Inflammatory macrophage treated with lipopolysaccharide for 1 hour (primary cell): ENCODE data around the gene FOXP1.
A peak's percentile ranks its signal among the peaks of the same experiment; 100 is the strongest.
"Not testable (repeated sequence)": the region's sequence is repeated elsewhere in the genome, so short reads cannot be mapped to it uniquely, and the experiment has no call there.

ENCODE experiments used
- DNase-seq, 2 donors: peaks; one replicate each; pipeline ENCODE4 v3.0.0-alpha.2; 2020 to 2022

Gene FOXP1

GRCh38 chr3:71446734-71447133 lies 136.8 kb downstream of the FOXP1 start:
- DNase-seq, result no peak

GRCh38 chr3:71446260-71446659 lies 137.3 kb downstream of the FOXP1 start:
- DNase-seq, result no peak

- DNase-seq, result no peak
Measured at GRCh38 chr3:71444861-71445259, 138.7 kb downstream of the FOXP1 start.

GRCh38 chr3:71444028-71444860 lies 139.3 kb downstream of the FOXP1 start:
- peak; percentile 73 to 75 for DNase-seq

- no peak for DNase-seq
Measured at GRCh38 chr3:71443332-71443731, 140.2 kb downstream of the FOXP1 start.

- no peak for DNase-seq
Measured at GRCh38 chr3:71442652-71443042, 140.9 kb downstream of the FOXP1 start.

GRCh38 chr3:71441925-71442651 lies 141.4 kb downstream of the FOXP1 start:
- no peak for DNase-seq

- no peak for DNase-seq
Measured at GRCh38 chr3:71441217-71441924, 142.2 kb downstream of the FOXP1 start.

GRCh38 chr3:71438904-71439303 lies 144.6 kb downstream of the FOXP1 start:
- DNase-seq, result no peak

- DNase-seq, result no peak
Measured at GRCh38 chr3:71438071-71438685, 145.3 kb downstream of the FOXP1 start.

- no peak for DNase-seq
Measured at GRCh38 chr3:71436337-71436736, 147.2 kb downstream of the FOXP1 start.

- DNase-seq, result not testable (repeated sequence)
Measured at GRCh38 chr3:71435836-71436235, 147.7 kb downstream of the FOXP1 start.

GRCh38 chr3:71433631-71434030 lies 149.9 kb downstream of the FOXP1 start:
- no peak for DNase-seq

- no peak for DNase-seq
Measured at GRCh38 chr3:71432044-71432975, 151.2 kb downstream of the FOXP1 start.

- DNase-seq, result no peak
Measured at GRCh38 chr3:71430941-71431552, 152.5 kb downstream of the FOXP1 start.

GRCh38 chr3:71429597-71429988 lies 153.9 kb downstream of the FOXP1 start:
- no peak for DNase-seq

- DNase-seq, result peak in 1 of 2 donors; percentile 38
Measured at GRCh38 chr3:71428841-71429596, 154.5 kb downstream of the FOXP1 start.

- no peak for DNase-seq
Measured at GRCh38 chr3:71425491-71426071, 157.9 kb downstream of the FOXP1 start.

GRCh38 chr3:71423151-71423906 lies 160.2 kb downstream of the FOXP1 start:
- no peak for DNase-seq
